ENCODE results near the gene MRPL16.

The MRPL16 gene

GRCh38 chr11:59810189-59810910, at the start of gene MRPL16 (continued):
- TF ChIP-seq ZNF354C (tag by site-specific recombination; IDR thresholded peaks at IDR 0.05; ENCODE audit: borderline replicate concordance, low read depth) (no peak), ZNF311 (tag by site-specific recombination; IDR thresholded peaks at IDR 0.05; ENCODE audit: borderline replicate concordance) (no peak), ZSCAN30 (tag by site-specific recombination; IDR thresholded peaks at IDR 0.05) (0 out of 2 replicates have a peak, but pooled peaks have one; percentile 36), ZNF677 (tag by site-specific recombination; IDR thresholded peaks at IDR 0.05) (no peak), ZNF341 (tag by site-specific recombination; IDR thresholded peaks at IDR 0.05; ENCODE audit: low read depth) (no peak), ZNF248 (tag by site-specific recombination; IDR thresholded peaks at IDR 0.05) (no peak), SCRT2 (tag by site-specific recombination; IDR thresholded peaks at IDR 0.05) (0 out of 2 replicates have a peak, but pooled peaks have one; percentile 33), ZNF776 (tag by site-specific recombination; IDR thresholded peaks at IDR 0.05; ENCODE audit: borderline replicate concordance) (no peak), KLF16 (tag by site-specific recombination; IDR thresholded peaks at IDR 0.05) (peak; percentile 76), SP7 (tag by site-specific recombination; IDR thresholded peaks at IDR 0.05) (peak; percentile 76), ZIC2 (tag by site-specific recombination; IDR thresholded peaks at IDR 0.05) (peak; percentile 8; the same call in 1 of the 2 replicates), ZBTB21 (tag by site-specific recombination; IDR thresholded peaks at IDR 0.05) (0 out of 2 replicates have a peak, but pooled peaks have one; percentile 45), ZNF169 (tag by site-specific recombination; IDR thresholded peaks at IDR 0.05) (no peak), ZNF549 (tag by site-specific recombination; IDR thresholded peaks at IDR 0.05) (no peak), ZNF501 (tag by site-specific recombination; IDR thresholded peaks at IDR 0.05) (peak; percentile 79; the same call in 1 of the 2 replicates), ZNF23 (tag by site-specific recombination; IDR thresholded peaks at IDR 0.05; ENCODE audit: borderline replicate concordance) (no peak), ZNF596 (tag by site-specific recombination; IDR thresholded peaks at IDR 0.05) (no peak), ZNF302 (tag by site-specific recombination; IDR thresholded peaks at IDR 0.05; ENCODE audit: low read depth) (no peak), ZNF48 (tag by site-specific recombination; IDR thresholded peaks at IDR 0.05) (no peak), ZNF138 (tag by site-specific recombination; IDR thresholded peaks at IDR 0.05; ENCODE audit: borderline replicate concordance) (no peak), ZNF324 (tag by site-specific recombination; IDR thresholded peaks at IDR 0.05) (0 out of 2 replicates have a peak, but pooled peaks have one; percentile 62), ZNF148 (tag by site-specific recombination; IDR thresholded peaks at IDR 0.05; ENCODE audit: borderline replicate concordance) (no peak), ZBTB1 (tag by site-specific recombination; IDR thresholded peaks at IDR 0.05) (no peak)
- TF ChIP-seq, protein P1, sequence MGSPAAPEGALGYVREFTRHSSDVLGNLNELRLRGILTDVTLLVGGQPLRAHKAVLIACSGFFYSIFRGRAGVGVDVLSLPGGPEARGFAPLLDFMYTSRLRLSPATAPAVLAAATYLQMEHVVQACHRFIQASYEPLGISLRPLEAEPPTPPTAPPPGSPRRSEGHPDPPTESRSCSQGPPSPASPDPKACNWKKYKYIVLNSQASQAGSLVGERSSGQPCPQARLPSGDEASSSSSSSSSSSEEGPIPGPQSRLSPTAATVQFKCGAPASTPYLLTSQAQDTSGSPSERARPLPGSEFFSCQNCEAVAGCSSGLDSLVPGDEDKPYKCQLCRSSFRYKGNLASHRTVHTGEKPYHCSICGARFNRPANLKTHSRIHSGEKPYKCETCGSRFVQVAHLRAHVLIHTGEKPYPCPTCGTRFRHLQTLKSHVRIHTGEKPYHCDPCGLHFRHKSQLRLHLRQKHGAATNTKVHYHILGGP (tag by site-specific recombination; IDR thresholded peaks at IDR 0.05): no peak
- TF ChIP-seq, protein P2, sequence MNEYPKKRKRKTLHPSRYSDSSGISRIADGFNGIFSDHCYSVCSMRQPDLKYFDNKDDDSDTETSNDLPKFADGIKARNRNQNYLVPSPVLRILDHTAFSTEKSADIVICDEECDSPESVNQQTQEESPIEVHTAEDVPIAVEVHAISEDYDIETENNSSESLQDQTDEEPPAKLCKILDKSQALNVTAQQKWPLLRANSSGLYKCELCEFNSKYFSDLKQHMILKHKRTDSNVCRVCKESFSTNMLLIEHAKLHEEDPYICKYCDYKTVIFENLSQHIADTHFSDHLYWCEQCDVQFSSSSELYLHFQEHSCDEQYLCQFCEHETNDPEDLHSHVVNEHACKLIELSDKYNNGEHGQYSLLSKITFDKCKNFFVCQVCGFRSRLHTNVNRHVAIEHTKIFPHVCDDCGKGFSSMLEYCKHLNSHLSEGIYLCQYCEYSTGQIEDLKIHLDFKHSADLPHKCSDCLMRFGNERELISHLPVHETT (tag by site-specific recombination; IDR thresholded peaks at IDR 0.05): peak; percentile 82
- TF ChIP-seq, protein P3, sequence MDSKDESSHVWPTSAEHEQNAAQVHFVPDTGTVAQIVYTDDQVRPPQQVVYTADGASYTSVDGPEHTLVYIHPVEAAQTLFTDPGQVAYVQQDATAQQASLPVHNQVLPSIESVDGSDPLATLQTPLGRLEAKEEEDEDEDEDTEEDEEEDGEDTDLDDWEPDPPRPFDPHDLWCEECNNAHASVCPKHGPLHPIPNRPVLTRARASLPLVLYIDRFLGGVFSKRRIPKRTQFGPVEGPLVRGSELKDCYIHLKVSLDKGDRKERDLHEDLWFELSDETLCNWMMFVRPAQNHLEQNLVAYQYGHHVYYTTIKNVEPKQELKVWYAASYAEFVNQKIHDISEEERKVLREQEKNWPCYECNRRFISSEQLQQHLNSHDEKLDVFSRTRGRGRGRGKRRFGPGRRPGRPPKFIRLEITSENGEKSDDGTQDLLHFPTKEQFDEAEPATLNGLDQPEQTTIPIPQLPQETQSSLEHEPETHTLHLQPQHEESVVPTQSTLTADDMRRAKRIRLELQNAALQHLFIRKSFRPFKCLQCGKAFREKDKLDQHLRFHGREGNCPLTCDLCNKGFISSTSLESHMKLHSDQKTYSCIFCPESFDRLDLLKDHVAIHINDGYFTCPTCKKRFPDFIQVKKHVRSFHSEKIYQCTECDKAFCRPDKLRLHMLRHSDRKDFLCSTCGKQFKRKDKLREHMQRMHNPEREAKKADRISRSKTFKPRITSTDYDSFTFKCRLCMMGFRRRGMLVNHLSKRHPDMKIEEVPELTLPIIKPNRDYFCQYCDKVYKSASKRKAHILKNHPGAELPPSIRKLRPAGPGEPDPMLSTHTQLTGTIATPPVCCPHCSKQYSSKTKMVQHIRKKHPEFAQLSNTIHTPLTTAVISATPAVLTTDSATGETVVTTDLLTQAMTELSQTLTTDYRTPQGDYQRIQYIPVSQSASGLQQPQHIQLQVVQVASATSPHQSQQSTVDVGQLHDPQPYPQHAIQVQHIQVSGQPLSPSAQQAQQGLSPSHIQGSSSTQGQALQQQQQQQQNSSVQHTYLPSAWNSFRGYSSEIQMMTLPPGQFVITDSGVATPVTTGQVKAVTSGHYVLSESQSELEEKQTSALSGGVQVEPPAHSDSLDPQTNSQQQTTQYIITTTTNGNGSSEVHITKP (tag by site-specific recombination; IDR thresholded peaks at IDR 0.05): no peak
- TF ChIP-seq, protein P4, sequence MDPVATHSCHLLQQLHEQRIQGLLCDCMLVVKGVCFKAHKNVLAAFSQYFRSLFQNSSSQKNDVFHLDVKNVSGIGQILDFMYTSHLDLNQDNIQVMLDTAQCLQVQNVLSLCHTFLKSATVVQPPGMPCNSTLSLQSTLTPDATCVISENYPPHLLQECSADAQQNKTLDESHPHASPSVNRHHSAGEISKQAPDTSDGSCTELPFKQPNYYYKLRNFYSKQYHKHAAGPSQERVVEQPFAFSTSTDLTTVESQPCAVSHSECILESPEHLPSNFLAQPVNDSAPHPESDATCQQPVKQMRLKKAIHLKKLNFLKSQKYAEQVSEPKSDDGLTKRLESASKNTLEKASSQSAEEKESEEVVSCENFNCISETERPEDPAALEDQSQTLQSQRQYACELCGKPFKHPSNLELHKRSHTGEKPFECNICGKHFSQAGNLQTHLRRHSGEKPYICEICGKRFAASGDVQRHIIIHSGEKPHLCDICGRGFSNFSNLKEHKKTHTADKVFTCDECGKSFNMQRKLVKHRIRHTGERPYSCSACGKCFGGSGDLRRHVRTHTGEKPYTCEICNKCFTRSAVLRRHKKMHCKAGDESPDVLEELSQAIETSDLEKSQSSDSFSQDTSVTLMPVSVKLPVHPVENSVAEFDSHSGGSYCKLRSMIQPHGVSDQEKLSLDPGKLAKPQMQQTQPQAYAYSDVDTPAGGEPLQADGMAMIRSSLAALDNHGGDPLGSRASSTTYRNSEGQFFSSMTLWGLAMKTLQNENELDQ (tag by site-specific recombination; IDR thresholded peaks at IDR 0.05; ENCODE audit: low read depth): no peak

Measured in HEK293 (cell line).